Measurements from ENCODE around the gene PRELID2.

DNA sequence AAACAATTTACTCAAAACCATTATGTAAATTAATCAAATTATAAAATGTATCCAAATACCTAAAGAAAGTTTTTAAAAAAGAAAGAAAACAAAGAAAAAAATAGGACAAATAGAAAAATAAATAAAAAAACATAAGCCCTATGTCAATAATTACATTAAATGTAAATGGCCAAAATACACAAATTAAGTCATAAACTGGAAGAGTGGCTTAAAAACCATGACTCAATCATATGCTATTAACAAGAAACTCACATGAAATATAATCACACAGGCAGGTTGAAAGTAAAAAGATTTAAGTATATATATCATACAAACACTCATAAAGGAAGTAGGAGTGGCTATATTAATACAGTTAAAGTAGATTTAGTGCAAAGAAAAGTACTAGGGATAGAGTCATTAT lies 95.3 kb downstream of the PRELID2 start:
- TF ChIP-seq, protein P1, sequence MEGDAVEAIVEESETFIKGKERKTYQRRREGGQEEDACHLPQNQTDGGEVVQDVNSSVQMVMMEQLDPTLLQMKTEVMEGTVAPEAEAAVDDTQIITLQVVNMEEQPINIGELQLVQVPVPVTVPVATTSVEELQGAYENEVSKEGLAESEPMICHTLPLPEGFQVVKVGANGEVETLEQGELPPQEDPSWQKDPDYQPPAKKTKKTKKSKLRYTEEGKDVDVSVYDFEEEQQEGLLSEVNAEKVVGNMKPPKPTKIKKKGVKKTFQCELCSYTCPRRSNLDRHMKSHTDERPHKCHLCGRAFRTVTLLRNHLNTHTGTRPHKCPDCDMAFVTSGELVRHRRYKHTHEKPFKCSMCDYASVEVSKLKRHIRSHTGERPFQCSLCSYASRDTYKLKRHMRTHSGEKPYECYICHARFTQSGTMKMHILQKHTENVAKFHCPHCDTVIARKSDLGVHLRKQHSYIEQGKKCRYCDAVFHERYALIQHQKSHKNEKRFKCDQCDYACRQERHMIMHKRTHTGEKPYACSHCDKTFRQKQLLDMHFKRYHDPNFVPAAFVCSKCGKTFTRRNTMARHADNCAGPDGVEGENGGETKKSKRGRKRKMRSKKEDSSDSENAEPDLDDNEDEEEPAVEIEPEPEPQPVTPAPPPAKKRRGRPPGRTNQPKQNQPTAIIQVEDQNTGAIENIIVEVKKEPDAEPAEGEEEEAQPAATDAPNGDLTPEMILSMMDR (IDR thresholded peaks at IDR 0.05; ENCODE audit: low read depth, low read length), result no peak
- no peak for TF ChIP-seq EZH2phosphoT487 (IDR thresholded peaks at IDR 0.05; ENCODE audit: low read depth)

Data from OCI-LY3 (cell line).